Kidney (tissue), 14 donors: ENCODE data around the gene ZC3H7A. TPM values are rescaled to one million over a fixed set of nuclear protein-coding genes. Genes with fewer than 3 reads are reported as not detected.
"Not testable (repeated sequence)": the region's sequence is repeated elsewhere in the genome, so short reads cannot be mapped to it uniquely, and the experiment has no call there.

Source experiments
- DNase-seq, 5 donors: peaks; one replicate each; pipeline ENCODE4 v3.0.0-alpha.2; 2013 to 2020
- FAIRE-seq: peaks from 2 replicates; lab custom pipeline; 2012; peaks lifted over from hg19 to GRCh38; lab: Jason Lieb, UNC
- H3K27ac ChIP-seq, 2 donors: one replicate each; pipeline ENCODE4 v1.7.0; 2013; ENCODE audit warnings: low read depth in 2 of 2, low read length in 2 of 2, inconsistent platforms in 1 of 2
- H3K27me3 ChIP-seq: one replicate; pipeline ENCODE4 v1.7.1; 2013; ENCODE audit warnings: low read length, inconsistent platforms; ENCODE audit not compliant: control insufficient read depth, insufficient read depth
- H3K36me3 ChIP-seq, 3 donors: one replicate each; pipeline versions ENCODE4 v1.7.0 to v1.7.1; 2013; ENCODE audit warnings: low read length in 3 of 3, control low read depth in 1 of 3, inconsistent platforms in 1 of 3; ENCODE audit not compliant: insufficient read depth in 3 of 3, control insufficient read depth in 2 of 3
- H3K4me1 ChIP-seq, 3 donors: one replicate each; pipeline versions ENCODE4 v1.7.0 to v1.7.1; 2013; ENCODE audit warnings: low read length in 3 of 3, inconsistent platforms in 1 of 3, low read depth in 1 of 3; ENCODE audit not compliant: control insufficient read depth in 2 of 3, insufficient read depth in 2 of 3
- H3K4me3 ChIP-seq, 3 donors: one replicate each; pipeline versions ENCODE4 v1.7.0 to v1.8.1; 2013; ENCODE audit warnings: low read length in 3 of 3, control low read depth in 1 of 3, inconsistent platforms in 1 of 3
- H3K9ac ChIP-seq, 3 donors: one replicate each; pipeline versions ENCODE4 v1.7.0 to v1.7.1; 2013; ENCODE audit warnings: low read length in 3 of 3, control low read depth in 1 of 3, inconsistent platforms in 1 of 3
- H3K9me3 ChIP-seq, 3 donors: one replicate each; pipeline versions ENCODE4 v1.7.0 to v1.7.1; 2013; ENCODE audit warnings: low read length in 3 of 3, control low read depth in 1 of 3, inconsistent platforms in 1 of 3; ENCODE audit not compliant: control insufficient read depth in 2 of 3, insufficient read depth in 1 of 3
- CTCF ChIP-seq: IDR thresholded peaks from 3 replicates; pipeline ENCODE4 v1.5.1; 2012; ENCODE audit warnings: mild to moderate bottlenecking, moderate library complexity, borderline replicate concordance; ENCODE audit not compliant: insufficient read depth; ENCODE audit errors: extremely low read depth
- intact Hi-C: fragments of 100-400 bp; cut with DNase I; formaldehyde crosslinking; loops from one replicate; pipeline ENCODE4 v1.11.1; 2022
- polyA plus RNA-seq: library from polyadenylated mRNA; stranded (reverse); fragments of 350-450 nt; fragmentation: Illumina TruSeq; extraction: RNeasy Lipid Tissue Mini Kit (QIAGEN cat#74804); gene quantifications from one replicate; pipeline ENCODE4 v1.2.3, GENCODE V29; 2014; ENCODE audit warnings: low read depth, low replicate concordance; ENCODE audit not compliant: insufficient read depth
- total RNA-seq: library from RNA; stranded (reverse); fragmentation: NEBNext Ultra II Directional; extraction: Animal tissue kit (Norgen Biotek cat#: 25700); gene quantifications from one replicate; pipeline ENCODE4 v1.2.1, GENCODE V29; 2021
- donor health status: control.
- donor health status: control.
- donor health status: control.
- donor health status: control.
- donor health status: control.
- donor health status: DM: yes; HTN: yes; CAD: no.
- donor health status: Normal renal cell carcinoma (clear cell type).

Gene ZC3H7A
- total and polyA plus RNA-seq, 2 donors from 2014 or later: 23.8 to 59.5 TPM

- no peaks in the 10 kb centered on the region for H3K27me3 ChIP-seq
- FAIRE-seq (no peak), DNase-seq (no peak)
- no peak overlapping the region for H3K27ac ChIP-seq
- H3K9ac ChIP-seq: no peak overlapping the region
- H3K36me3 ChIP-seq: peaks cover 2 to 23% (median 10%) of the 10 kb centered on the region in 3 donors
- TF ChIP-seq CTCF: no peak
- H3K9me3 ChIP-seq: no peaks in the 10 kb centered on the region
- H3K4me1 ChIP-seq: no peaks in the 10 kb centered on the region
- no peak overlapping the region for H3K4me3 ChIP-seq
- intact Hi-C loops: no loop called here
Measured at GRCh38 chr16:11833951-11834695, 37.1 kb upstream of the ZC3H7A start.

GRCh38 chr16:11828696-11829095 lies 31.6 kb upstream of the ZC3H7A start:
- Histone ChIP-seq H3K27ac (no peak overlapping the region), H3K4me3 (no peak overlapping the region), H3K4me1 (no peaks in the 10 kb centered on the region), H3K27me3 (no peaks in the 10 kb centered on the region), H3K9ac (no peak overlapping the region), H3K36me3 (no peaks in the 10 kb centered on the region), H3K9me3 (no peaks in the 10 kb centered on the region)
- FAIRE-seq (no peak), DNase-seq (no peak)
- intact Hi-C loops: no loop called here
- TF ChIP-seq CTCF: no peak

GRCh38 chr16:11825520-11826165 lies 28.6 kb upstream of the ZC3H7A start:
- DNase-seq, H3K27ac ChIP-seq, H3K4me3 ChIP-seq, H3K9me3 ChIP-seq, H3K4me1 ChIP-seq, H3K9ac ChIP-seq, H3K27me3 ChIP-seq, intact Hi-C loops, H3K36me3 ChIP-seq, FAIRE-seq: not testable (repeated sequence)

GRCh38 chr16:11824362-11824761 lies 27.3 kb upstream of the ZC3H7A start:
- intact Hi-C loops: no loop called here
- no peaks in the 10 kb centered on the region for H3K27me3 ChIP-seq
- no peaks in the 10 kb centered on the region for H3K9me3 ChIP-seq
- FAIRE-seq (no peak), DNase-seq (peak in 2 of 5 donors; percentile 36 to 75)
- H3K4me1 ChIP-seq: no peaks in the 10 kb centered on the region
- TF ChIP-seq CTCF: no peak
- H3K27ac ChIP-seq: no peak overlapping the region
- H3K36me3 ChIP-seq: no peaks in the 10 kb centered on the region
- H3K4me3 ChIP-seq: no peak overlapping the region
- H3K9ac ChIP-seq: no peak overlapping the region

GRCh38 chr16:11823645-11824044 lies 26.6 kb upstream of the ZC3H7A start:
- H3K27ac ChIP-seq, H3K9me3 ChIP-seq, H3K4me3 ChIP-seq, intact Hi-C loops, H3K27me3 ChIP-seq, H3K36me3 ChIP-seq, FAIRE-seq, H3K4me1 ChIP-seq, H3K9ac ChIP-seq: not testable (repeated sequence)
- peak in 1 of 5 donors; percentile 18 for DNase-seq
